T-cell (primary cell): Measurements from ENCODE around the gene PLPPR1. TPM values are rescaled to one million over a fixed set of nuclear protein-coding genes. Genes with fewer than 3 reads are reported as not detected.

Source experiments
- ATAC-seq, 4 experiments: fragments of 200-7000 bp in 3 of 4; fragments of 150-1000 bp in 1 of 4; cut with Tn5 transposase; replicated peaks in 1 of 4; 1 replicate in 3 of 4; 2 replicates in 1 of 4; pipeline ENCODE4 v1.10.0; 2021; ENCODE audit warnings: moderate library complexity in 3 of 4, mild to moderate bottlenecking in 2 of 4, moderate number of reproducible peaks in 1 of 4
- CTCF ChIA-PET, 2 donors: fragments of 300-600 bp; sonication (Branson Sonifier 250); formaldehyde crosslinking; loops; one replicate each; lab custom pipeline; 2022; ENCODE audit warnings: antibody characterized with exemption in 2 of 2; lab: Charles Lee
- POLR2A ChIA-PET, 2 donors: fragments of 300-600 bp; sonication (Branson Sonifier 250); formaldehyde crosslinking; loops; one replicate each; lab custom pipeline; 2022; ENCODE audit warnings: antibody characterized with exemption in 2 of 2; lab: Charles Lee
- DNase-seq, 35 experiments: peaks; one replicate each; pipeline versions ENCODE4 v3.0.0 to v3.0.0-alpha.2; 2013 to 2023
- H3K27ac ChIP-seq: one replicate; pipeline ENCODE4 v1.5.1; 2013; ENCODE audit warnings: low read length
- H3K27me3 ChIP-seq, 2 experiments: replicated peaks in 1 of 2; 1 replicate in 1 of 2; 2 replicates in 1 of 2; pipeline versions ENCODE4 v1.6.1 to v1.7.0; 2013; ENCODE audit warnings: low read length in 1 of 2, mixed read lengths in 1 of 2; ENCODE audit not compliant: control insufficient read depth in 2 of 2, insufficient read depth in 2 of 2; ENCODE audit errors: extremely low read depth in 1 of 2
- H3K36me3 ChIP-seq, 2 donors: 1 replicate in 1 of 2; 2 replicates in 1 of 2; pipeline versions ENCODE4 v1.6.1 to v1.7.0; 2013; ENCODE audit warnings: low read length in 1 of 2; ENCODE audit not compliant: control insufficient read depth in 2 of 2, insufficient read depth in 1 of 2; ENCODE audit errors: extremely low read depth in 1 of 2
- H3K4me1 ChIP-seq, 2 experiments: 1 replicate in 1 of 2; 2 replicates in 1 of 2; pipeline versions ENCODE4 v1.6.1 to v1.7.0; 2013; ENCODE audit warnings: low read length in 2 of 2, mixed read lengths in 1 of 2; ENCODE audit not compliant: insufficient read depth in 2 of 2, control insufficient read depth in 1 of 2; ENCODE audit errors: extremely low read depth in 1 of 2
- H3K4me3 ChIP-seq, 2 donors: 1 replicate in 1 of 2; 2 replicates in 1 of 2; pipeline versions ENCODE4 v1.5.1 to v1.7.0; 2013; ENCODE audit warnings: mild to moderate bottlenecking in 2 of 2, low read length in 1 of 2, moderate library complexity in 1 of 2; ENCODE audit not compliant: control insufficient read depth in 1 of 2; ENCODE audit errors: extremely low read depth in 1 of 2
- H3K9me3 ChIP-seq: 2 replicates; pipeline ENCODE4 v1.7.0; 2013
- H3K27ac Mint-ChIP-seq, 2 donors: one replicate each; pipeline ENCODE4 v1.8.0; 2020 to 2021; ENCODE audit warnings: mild to moderate bottlenecking in 2 of 2, mixed read lengths in 2 of 2
- H3K27me3 Mint-ChIP-seq, 2 donors: one replicate each; pipeline ENCODE4 v1.8.0; 2021 to 2022; ENCODE audit warnings: mixed read lengths in 2 of 2
- H3K36me3 Mint-ChIP-seq: one replicate; pipeline ENCODE4 v1.8.0; 2021; ENCODE audit warnings: mixed read lengths
- H3K4me1 Mint-ChIP-seq, 3 donors: one replicate each; pipeline ENCODE4 v1.8.0; 2020 to 2022; ENCODE audit warnings: mixed read lengths in 3 of 3, mild to moderate bottlenecking in 1 of 3
- H3K4me3 Mint-ChIP-seq, 3 donors: one replicate each; pipeline ENCODE4 v1.8.0; 2020 to 2022; ENCODE audit warnings: mild to moderate bottlenecking in 3 of 3, mixed read lengths in 3 of 3, moderate library complexity in 3 of 3
- H3K9me3 Mint-ChIP-seq, 3 donors: one replicate each; pipeline ENCODE4 v1.8.0; 2020 to 2022; ENCODE audit warnings: mixed read lengths in 3 of 3
- WGBS: methylation state at CpG from one replicate; pipeline ENCODE4 v1.1.5; 2013; ENCODE audit warnings: missing lambda C conversion rate; ENCODE audit not compliant: insufficient coverage; 5-methylcytosine and 5-hydroxymethylcytosine counted together
- total RNA-seq, 35 experiments: library from RNA in 6 of 35; stranded (reverse) in 6 of 35; fragments of 120-200 nt in 1 of 35; gene quantifications; one replicate each; pipeline versions ENCODE4 v1.2.1 to v1.2.4 and lab custom pipeline; 2013 to 2026

The PLPPR1 gene
- total RNA-seq, 5 donors from 2014 or later (not counting 1 experiment from before 2014, with no cell fraction given): not detected

DNA sequence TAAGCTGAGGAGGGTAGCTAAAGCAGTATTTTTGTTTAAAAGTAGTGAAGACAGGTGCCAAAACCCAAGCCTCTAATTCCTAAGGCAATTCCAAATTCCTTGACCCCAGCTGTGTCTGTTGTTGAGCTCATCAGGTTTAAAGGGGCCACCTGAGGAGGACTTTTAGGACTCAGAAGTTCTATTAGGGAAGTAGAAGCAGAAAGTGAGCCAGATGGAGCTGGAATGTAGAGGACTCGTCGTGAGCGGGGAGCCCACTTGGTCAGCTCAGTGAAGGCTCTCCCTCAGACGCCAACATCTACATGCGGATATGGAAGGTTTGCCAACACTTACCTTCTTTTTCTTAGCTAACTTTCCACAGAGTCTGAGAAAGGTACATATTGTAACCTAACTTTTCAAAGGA lies 102.8 kb downstream of the PLPPR1 start:
- H3K27ac Mint-ChIP-seq: no peak overlapping the region
- H3K36me3 ChIP-seq: no peaks in the 10 kb centered on the region
- no peak overlapping the region for H3K4me3 Mint-ChIP-seq
- H3K9me3 Mint-ChIP-seq: peaks cover 0 to 7% (median 4%) of the 10 kb centered on the region in 3 donors
- no peak overlapping the region for H3K4me3 ChIP-seq
- ATAC-seq (no peak), DNase-seq (no peak)
- H3K27me3 Mint-ChIP-seq: peaks cover 0 to 3% of the 10 kb centered on the region in 2 donors
- no peaks in the 10 kb centered on the region for H3K27me3 ChIP-seq
- H3K4me1 Mint-ChIP-seq: no peaks in the 10 kb centered on the region
- H3K4me1 ChIP-seq: no peaks in the 10 kb centered on the region
- H3K9me3 ChIP-seq: no peaks in the 10 kb centered on the region
- no peaks in the 10 kb centered on the region for H3K36me3 Mint-ChIP-seq
- WGBS: no CpG with 5 or more reads among the region's 5 CpGs
- POLR2A ChIA-PET: no interaction called here
- H3K27ac ChIP-seq: no peak overlapping the region
- CTCF ChIA-PET: interaction anchor here in 1 of 2 donors (0.7 kb wide), 1 partner anchor 16 kb away, joined by 3 read pairs; no protein-coding TSS in a partner anchor

DNA sequence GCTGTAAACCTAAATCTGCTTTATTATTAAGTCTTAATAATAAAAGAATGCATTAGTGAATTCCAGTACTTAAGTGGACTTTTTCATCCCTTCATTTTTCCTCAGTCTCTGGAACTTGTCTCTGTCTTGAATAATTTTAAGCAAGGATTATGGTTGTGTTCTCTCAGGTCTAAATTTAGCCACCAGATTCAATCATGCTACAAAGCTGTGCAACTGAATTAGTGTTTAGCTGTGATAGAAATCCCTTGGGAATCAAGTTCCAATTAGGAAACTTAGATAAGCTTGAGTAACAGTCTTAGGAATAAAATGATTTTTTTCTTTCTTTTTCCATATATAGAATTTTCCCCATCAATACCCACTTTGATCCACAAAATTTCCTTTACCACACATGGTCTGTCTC lies 104.3 kb downstream of the PLPPR1 start:
- Histone ChIP-seq H3K4me3 (no peak overlapping the region), H3K9me3 (no peaks in the 10 kb centered on the region), H3K36me3 (no peaks in the 10 kb centered on the region), H3K4me1 (no peaks in the 10 kb centered on the region), H3K27ac (no peak overlapping the region), H3K27me3 (no peaks in the 10 kb centered on the region)
- DNase-seq (no peak), ATAC-seq (no peak)
- Mint-ChIP-seq H3K4me1 (no peaks in the 10 kb centered on the region), H3K27me3 (peaks cover 0 to 6% of the 10 kb centered on the region in 2 donors), H3K4me3 (no peak overlapping the region), H3K27ac (no peak overlapping the region), H3K9me3 (no peaks in the 10 kb centered on the region), H3K36me3 (no peaks in the 10 kb centered on the region)
- ChIA-PET POLR2A (no interaction called here), CTCF (no interaction called here)

DNA sequence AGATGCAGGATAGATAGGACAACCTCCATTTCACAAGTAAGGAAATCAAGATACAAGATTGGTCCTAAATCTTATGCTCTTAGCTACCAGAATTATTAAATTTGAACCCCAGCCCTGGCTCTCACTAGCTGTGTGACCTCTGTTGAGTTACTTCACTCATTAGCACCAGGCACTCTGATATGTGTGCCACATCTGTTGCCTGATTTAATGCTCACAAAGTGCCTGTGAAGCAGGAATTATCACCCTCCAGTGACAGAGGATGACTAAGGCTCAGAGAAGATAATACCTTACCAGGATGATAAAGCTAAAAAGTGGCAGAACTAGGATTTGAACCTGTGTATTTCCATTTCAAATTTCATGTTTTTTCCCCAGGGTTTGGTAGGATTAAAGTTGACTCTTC lies 110.0 kb downstream of the PLPPR1 start:
- Histone ChIP-seq H3K27me3 (no peaks in the 10 kb centered on the region), H3K27ac (no peak overlapping the region), H3K4me1 (no peaks in the 10 kb centered on the region), H3K36me3 (no peaks in the 10 kb centered on the region), H3K4me3 (no peak overlapping the region), H3K9me3 (no peaks in the 10 kb centered on the region)
- Mint-ChIP-seq H3K27me3 (peaks cover 0 to 6% of the 10 kb centered on the region in 2 donors), H3K36me3 (no peaks in the 10 kb centered on the region), H3K27ac (no peak overlapping the region), H3K4me3 (no peak overlapping the region), H3K4me1 (no peaks in the 10 kb centered on the region), H3K9me3 (peaks cover 0 to 12% (median 0%) of the 10 kb centered on the region in 3 donors)
- ATAC-seq: no peak
- DNase-seq: no peak
- CTCF ChIA-PET: no interaction called here
- POLR2A ChIA-PET: no interaction called here

DNA sequence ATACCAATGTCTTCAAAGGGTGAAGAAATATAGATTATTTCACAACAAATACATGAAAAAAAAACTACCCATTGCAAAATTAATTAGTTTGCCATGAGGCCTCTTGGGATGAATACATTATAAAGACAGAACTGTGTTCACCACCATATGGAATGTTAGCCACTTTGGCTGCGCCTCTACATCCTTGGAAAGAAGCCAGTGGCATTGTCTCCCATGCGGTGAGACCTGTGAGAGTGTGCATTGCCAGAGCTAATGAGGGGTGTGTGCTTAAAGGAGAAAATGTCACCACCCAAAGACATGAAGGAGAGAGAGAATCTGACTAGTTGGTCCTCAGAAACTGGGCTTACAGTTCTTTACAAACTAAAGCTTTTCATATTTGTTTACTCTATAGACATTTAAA lies 110.6 kb downstream of the PLPPR1 start:
- POLR2A ChIA-PET: no interaction called here
- CTCF ChIA-PET: no interaction called here

DNA sequence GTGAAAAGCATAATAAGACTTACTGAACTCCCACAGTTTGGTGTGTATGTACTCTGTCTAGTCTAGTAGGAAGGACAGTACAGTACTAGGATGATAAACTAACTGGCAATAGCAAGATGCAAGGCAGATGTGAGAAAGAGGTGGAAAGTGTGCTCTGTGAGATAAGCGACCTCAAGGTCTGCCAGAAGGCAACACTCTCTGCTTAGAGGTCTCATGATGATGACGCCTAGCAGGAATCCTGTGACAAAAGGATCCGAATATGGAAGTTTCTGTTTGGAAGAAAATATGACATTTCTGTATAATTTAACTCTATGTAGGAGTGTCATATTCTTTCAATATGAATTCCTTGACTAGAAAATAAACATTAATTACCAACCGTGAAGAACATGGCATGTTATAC lies 112.2 kb downstream of the PLPPR1 start:
- no peak overlapping the region for H3K27ac Mint-ChIP-seq
- POLR2A ChIA-PET: no interaction called here
- no peaks in the 10 kb centered on the region for H3K36me3 Mint-ChIP-seq
- Histone ChIP-seq H3K27me3 (no peaks in the 10 kb centered on the region), H3K4me1 (no peaks in the 10 kb centered on the region), H3K4me3 (no peak overlapping the region), H3K9me3 (no peaks in the 10 kb centered on the region), H3K36me3 (no peaks in the 10 kb centered on the region), H3K27ac (no peak overlapping the region)
- peaks cover 0 to 3% of the 10 kb centered on the region in 2 donors for H3K27me3 Mint-ChIP-seq
- ATAC-seq (no peak), DNase-seq (no peak)
- CTCF ChIA-PET: no interaction called here
- 13% methylated on average over 1 of the region's 4 CpGs for WGBS
- no peaks in the 10 kb centered on the region for H3K4me1 Mint-ChIP-seq
- H3K4me3 Mint-ChIP-seq: no peak overlapping the region
- H3K9me3 Mint-ChIP-seq: peaks cover 0 to 16% (median 0%) of the 10 kb centered on the region in 3 donors

More for the DNA sequence above, 110.6 kb downstream of the PLPPR1 start:
- Mint-ChIP-seq H3K36me3 (no peaks in the 10 kb centered on the region), H3K27me3 (peaks cover 0 to 6% of the 10 kb centered on the region in 2 donors), H3K9me3 (peaks cover 0 to 12% (median 0%) of the 10 kb centered on the region in 3 donors), H3K4me3 (no peak overlapping the region), H3K27ac (no peak overlapping the region), H3K4me1 (no peaks in the 10 kb centered on the region)
- no peak for DNase-seq
- no peaks in the 10 kb centered on the region for H3K27me3 ChIP-seq
- H3K4me1 ChIP-seq: no peaks in the 10 kb centered on the region
- H3K36me3 ChIP-seq: no peaks in the 10 kb centered on the region
- no peak overlapping the region for H3K27ac ChIP-seq
- no peak for ATAC-seq
- H3K4me3 ChIP-seq: no peak overlapping the region
- WGBS: no CpG with 5 or more reads among the region's 2 CpGs
- H3K9me3 ChIP-seq: no peaks in the 10 kb centered on the region

DNA sequence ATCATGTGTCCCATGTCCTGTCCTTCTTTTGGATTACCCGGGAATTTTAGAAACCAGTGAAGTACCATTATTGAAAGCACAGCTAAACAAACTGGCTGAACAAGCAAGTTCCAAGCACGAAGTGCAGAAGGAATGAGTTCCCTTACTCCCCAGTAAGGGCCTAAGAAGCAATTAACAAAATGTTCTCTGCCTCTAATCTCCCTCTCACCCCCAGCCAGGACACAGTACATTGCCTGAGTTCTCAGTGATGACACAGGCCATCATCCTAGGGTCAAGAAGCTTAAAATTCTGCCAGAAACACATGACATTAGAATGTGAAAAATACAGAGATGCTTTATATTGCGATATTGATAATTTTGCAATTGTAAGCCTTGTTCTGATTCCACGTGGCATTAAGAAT lies 118.0 kb downstream of the PLPPR1 start:
- no peak overlapping the region for H3K4me3 Mint-ChIP-seq

DNA sequence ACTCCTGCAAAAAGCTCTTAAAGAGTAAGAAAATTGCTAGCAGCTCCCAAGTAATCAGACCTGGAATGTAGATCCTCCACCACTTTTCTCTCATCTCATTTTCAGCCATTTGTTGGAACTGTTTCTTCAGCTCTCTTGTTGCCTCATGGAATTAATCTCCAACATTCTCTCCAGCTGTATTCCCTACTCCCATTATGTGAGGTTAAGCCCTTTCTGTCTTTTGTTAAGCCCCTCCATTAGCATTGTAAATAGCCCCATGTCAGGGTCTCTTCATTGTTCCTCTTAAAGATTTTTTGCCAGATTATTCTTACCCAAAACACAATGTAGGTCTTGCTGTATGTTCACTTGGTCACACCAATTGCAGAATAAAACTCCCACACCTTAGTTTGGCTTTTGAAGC lies 119.8 kb downstream of the PLPPR1 start:
- CTCF ChIA-PET: no interaction called here

More for the DNA sequence above, 118.0 kb downstream of the PLPPR1 start:
- Mint-ChIP-seq H3K36me3 (no peaks in the 10 kb centered on the region), H3K9me3 (peaks cover 11 to 35% (median 17%) of the 10 kb centered on the region in 3 donors), H3K27ac (no peak overlapping the region), H3K27me3 (no peaks in the 10 kb centered on the region), H3K4me1 (no peaks in the 10 kb centered on the region)
- Histone ChIP-seq H3K4me3 (no peak overlapping the region), H3K27ac (no peak overlapping the region), H3K9me3 (no peaks in the 10 kb centered on the region), H3K27me3 (no peaks in the 10 kb centered on the region), H3K36me3 (no peaks in the 10 kb centered on the region), H3K4me1 (no peaks in the 10 kb centered on the region)
- no peak for ATAC-seq
- DNase-seq: no peak
- ChIA-PET CTCF (no interaction called here), POLR2A (no interaction called here)
- WGBS: 58% methylated on average over 2 of the region's 4 CpGs

More for the DNA sequence above, 119.8 kb downstream of the PLPPR1 start:
- Mint-ChIP-seq H3K4me3 (no peak overlapping the region), H3K36me3 (no peaks in the 10 kb centered on the region), H3K27me3 (no peaks in the 10 kb centered on the region), H3K9me3 (peaks cover 12 to 30% (median 20%) of the 10 kb centered on the region in 3 donors), H3K4me1 (no peaks in the 10 kb centered on the region), H3K27ac (no peak overlapping the region)
- H3K9me3 ChIP-seq: no peaks in the 10 kb centered on the region
- no peaks in the 10 kb centered on the region for H3K27me3 ChIP-seq
- POLR2A ChIA-PET: no interaction called here
- no peak overlapping the region for H3K27ac ChIP-seq
- ATAC-seq: no peak
- no peaks in the 10 kb centered on the region for H3K4me1 ChIP-seq
- no peaks in the 10 kb centered on the region for H3K36me3 ChIP-seq
- no peak for DNase-seq
- no peak overlapping the region for H3K4me3 ChIP-seq
